K562 (cell line): ENCODE results near the gene CC2D1A. TPM values are rescaled to one million over a fixed set of nuclear protein-coding genes. Genes with fewer than 3 reads are reported as not detected.
A peak's percentile ranks its signal among the peaks of the same experiment; 100 is the strongest.

Source experiments
- ATAC-seq: fragments of 200-7000 bp; cut with Tn5 transposase; 3 replicates; pipeline ENCODE4 v1.9.1; 2020; ENCODE audit warnings: moderate library complexity
- BruUV-seq: library from RNA; stranded (reverse); fragments of 400-500 nt; replicated peaks from 2 replicates; lab custom pipeline; 2021; lab: Mats Ljungman, UMichigan
- CTCF ChIA-PET: fragments of 300-600 bp; formaldehyde crosslinking; extraction: SDS; loops from one replicate; lab custom pipeline; 2021; ENCODE audit warnings: low intra/inter-chr PET ratio; lab: Yijun Ruan, JAX
- POLR2A ChIA-PET: fragments of 300-600, 350-650 bp; sonication (Branson Sonifier 250); formaldehyde crosslinking; extraction: SDS; loops from one replicate; lab custom pipeline; 2021; ENCODE audit warnings: antibody characterized with exemption, inconsistent platforms; lab: Yijun Ruan, JAX
- DNase-seq, 4 experiments: peaks; one replicate each; pipeline versions ENCODE4 v3.0.0 to v3.0.0-alpha.2; 2011 to 2018; ENCODE audit warnings: low spot score in 3 of 4, mixed read lengths in 3 of 4; ENCODE audit errors: extremely low read depth in 1 of 4
- FAIRE-seq: peaks from 2 replicates; lab custom pipeline; 2011; peaks lifted over from hg19 to GRCh38; lab: Jason Lieb, UNC
- H2AFZ ChIP-seq: 2 replicates; pipeline ENCODE4 v1.6.0; 2011; ENCODE audit warnings: low read depth, low read length, control low read depth, inconsistent platforms
- H3K27ac ChIP-seq: fragments of 200-600 bp; 3 replicates; pipeline ENCODE4 v1.8.0; 2011; ENCODE audit warnings: low read depth, mild to moderate bottlenecking, control low read depth, inconsistent platforms, low read length, moderate library complexity, mixed read lengths; ENCODE audit errors: extremely low read depth
- H3K27me3 ChIP-seq, 2 experiments: fragments of 300-600 bp in 1 of 2; 2 replicates in 1 of 2; 3 replicates in 1 of 2; pipeline versions ENCODE4 v1.6.0 to v1.8.0; 2011; ENCODE audit warnings: inconsistent platforms in 2 of 2, low read length in 2 of 2, mild to moderate bottlenecking in 1 of 2, mixed read lengths in 1 of 2, moderate library complexity in 1 of 2; ENCODE audit not compliant: control insufficient read depth in 2 of 2, insufficient read depth in 2 of 2
- H3K36me3 ChIP-seq: fragments of 300-600 bp; 3 replicates; pipeline ENCODE4 v1.8.0; 2011; ENCODE audit warnings: mild to moderate bottlenecking, low read length, inconsistent platforms; ENCODE audit not compliant: control insufficient read depth, insufficient read depth
- H3K4me1 ChIP-seq, 2 experiments: fragments of 200-600 bp in 1 of 2; replicated peaks in 1 of 2; 2 replicates in 1 of 2; 3 replicates in 1 of 2; pipeline versions ENCODE4 v1.5.1 to v1.8.0; 2011; ENCODE audit warnings: inconsistent platforms in 2 of 2, low read length in 2 of 2, mild to moderate bottlenecking in 1 of 2, mixed read lengths in 1 of 2, moderate library complexity in 1 of 2; ENCODE audit not compliant: control insufficient read depth in 2 of 2, insufficient read depth in 2 of 2
- H3K4me2 ChIP-seq: 2 replicates; pipeline ENCODE4 v1.6.1; 2011; ENCODE audit warnings: low read length, control low read depth, inconsistent platforms, mixed read lengths; ENCODE audit not compliant: insufficient read depth
- H3K4me3 ChIP-seq: fragments of 200-600 bp; sonication (generic), shearing (Covaris generic); 2 replicates; pipeline ENCODE4 v1.5.1; 2016; ENCODE audit warnings: control low read depth, inconsistent platforms
- H3K79me2 ChIP-seq: fragments of 200-600 bp; 3 replicates; pipeline ENCODE4 v1.8.0; 2011; ENCODE audit warnings: low read length, inconsistent platforms; ENCODE audit not compliant: control insufficient read depth, insufficient read depth
- H3K9ac ChIP-seq, 2 experiments: 2 replicates each; pipeline versions ENCODE4 v1.6.0 to v1.6.1; 2011; ENCODE audit warnings: low read depth in 2 of 2, low read length in 2 of 2, control low read depth in 1 of 2, inconsistent platforms in 1 of 2, mild to moderate bottlenecking in 1 of 2, mixed read lengths in 1 of 2; ENCODE audit not compliant: insufficient read depth in 1 of 2
- H3K9me1 ChIP-seq: one replicate; pipeline ENCODE4 v1.6.0; 2011; ENCODE audit warnings: inconsistent platforms, mild to moderate bottlenecking, low read length, moderate library complexity; ENCODE audit not compliant: control insufficient read depth, insufficient read depth
- H3K9me3 ChIP-seq: replicated peaks from 2 replicates; pipeline ENCODE4 v1.5.1; 2011; ENCODE audit warnings: low read depth, low read length, inconsistent platforms; ENCODE audit not compliant: control insufficient read depth, insufficient read depth
- H4K20me1 ChIP-seq: replicated peaks from 2 replicates; pipeline ENCODE4 v1.6.1; 2011; ENCODE audit warnings: low read length, inconsistent platforms, mixed read lengths; ENCODE audit not compliant: control insufficient read depth, insufficient read depth
- NFE2 ChIP-seq: IDR thresholded peaks from 2 replicates; pipeline ENCODE4 v1.6.1; 2014; ENCODE audit warnings: antibody characterized with exemption, low read depth
- PHF8 ChIP-seq: fragments of 200-600 bp; sonication (generic); IDR thresholded peaks from 2 replicates; pipeline ENCODE4 v1.6.1; 2012; ENCODE audit warnings: mixed run types, mild to moderate bottlenecking, inconsistent platforms, low read length, moderate library complexity, borderline replicate concordance
- YY1 ChIP-seq, 3 experiments: IDR thresholded peaks; 2 replicates each; pipeline ENCODE4 v1.6.1; 2011; ENCODE audit warnings: low read length in 2 of 3, mild to moderate bottlenecking in 2 of 3, moderate library complexity in 2 of 3, borderline replicate concordance in 1 of 3, control low read depth in 1 of 3, low read depth in 1 of 3; ENCODE audit not compliant: insufficient read depth in 3 of 3, insufficient replicate concordance in 2 of 3, control insufficient read depth in 1 of 3, insufficient read length in 1 of 3; ENCODE audit errors: extremely low read depth in 1 of 3
- WGBS: fragments of 100-300 bp; shearing (Covaris generic); methylation state at CpG from one replicate; pipeline ENCODE4 v1.1.6; 2016; ENCODE audit warnings: low coverage, mixed read lengths; ENCODE audit not compliant: insufficient coverage; ENCODE audit errors: missing lambda C conversion rate; 5-methylcytosine and 5-hydroxymethylcytosine counted together
- in situ Hi-C: fragments of 300-500 bp; cut with MboI; formaldehyde crosslinking; loops from 4 replicates; pipeline ENCODE4 v1.15.0; 2018; ENCODE audit warnings: inconsistent platforms, mixed read lengths
- intact Hi-C: fragments of 100-400 bp; cut with micrococcal nuclease; formaldehyde crosslinking; loops from 2 replicates; pipeline ENCODE4 v1.14.2; 2022
- polyA plus RNA-seq, 8 experiments: library from polyadenylated mRNA; depleted of rRNA in 4 of 8; stranded (reverse) in 5 of 8; unstranded in 3 of 8; fragments of >200 nt; fragmentation: Nextera tagmentation in 2 of 8; fragmentation: Illumina TruSeq in 1 of 8; extraction: Ambion mirVana in 2 of 8; extraction: Trizol in 1 of 8; gene quantifications; 2 replicates each; pipeline versions ENCODE4 v1.2.1 to v1.2.3, GENCODE V29; 2011 to 2014; ENCODE audit warnings: inconsistent platforms in 1 of 8, missing spikeins in 1 of 8
- total RNA-seq, 7 experiments: library from RNA; depleted of rRNA in 6 of 7; stranded (reverse); fragments of >200 nt in 6 of 7; fragmentation: Illumina TruSeq in 2 of 7; extraction: Trizol in 2 of 7; gene quantifications; 2 replicates each; pipeline versions ENCODE4 v1.2.1 to v1.2.3, GENCODE V29; 2011 to 2021; ENCODE audit warnings: low replicate concordance in 1 of 7
- TF ChIP-seq, protein P1 (sequence below), 2 experiments: IDR thresholded peaks; 2 replicates each; pipeline ENCODE4 v1.6.1; 2011; ENCODE audit warnings: borderline replicate concordance in 1 of 2, control low read depth in 1 of 2, low read depth in 1 of 2, low read length in 1 of 2, mild to moderate bottlenecking in 1 of 2, mixed read lengths in 1 of 2, moderate library complexity in 1 of 2; ENCODE audit not compliant: insufficient read depth in 1 of 2, insufficient read length in 1 of 2, poor library complexity in 1 of 2, severe bottlenecking in 1 of 2; ENCODE audit errors: extremely low read depth in 1 of 2
- TF ChIP-seq, protein P2 (sequence below), 3 experiments: fragments of 200-800 bp in 1 of 3; sonication (Bioruptor generic) in 1 of 3; sonication (generic) in 1 of 3; formaldehyde crosslinking in 1 of 3; IDR thresholded peaks; 2 replicates each; pipeline versions ENCODE4 v1.6.1 to v1.8.0; 2016 to 2022; ENCODE audit warnings: mild to moderate bottlenecking in 2 of 3, missing compliant biosample characterization in 2 of 3, missing genetic modification characterization in 2 of 3, missing genetic modification reagents in 1 of 3

The CC2D1A gene
- total and polyA plus RNA-seq, 9 of the 15 experiments (the other 6 are each of a cell fraction or from before 2014, with no cell fraction given), result 0.32 to 31.0 (median 12.9) TPM

DNA sequence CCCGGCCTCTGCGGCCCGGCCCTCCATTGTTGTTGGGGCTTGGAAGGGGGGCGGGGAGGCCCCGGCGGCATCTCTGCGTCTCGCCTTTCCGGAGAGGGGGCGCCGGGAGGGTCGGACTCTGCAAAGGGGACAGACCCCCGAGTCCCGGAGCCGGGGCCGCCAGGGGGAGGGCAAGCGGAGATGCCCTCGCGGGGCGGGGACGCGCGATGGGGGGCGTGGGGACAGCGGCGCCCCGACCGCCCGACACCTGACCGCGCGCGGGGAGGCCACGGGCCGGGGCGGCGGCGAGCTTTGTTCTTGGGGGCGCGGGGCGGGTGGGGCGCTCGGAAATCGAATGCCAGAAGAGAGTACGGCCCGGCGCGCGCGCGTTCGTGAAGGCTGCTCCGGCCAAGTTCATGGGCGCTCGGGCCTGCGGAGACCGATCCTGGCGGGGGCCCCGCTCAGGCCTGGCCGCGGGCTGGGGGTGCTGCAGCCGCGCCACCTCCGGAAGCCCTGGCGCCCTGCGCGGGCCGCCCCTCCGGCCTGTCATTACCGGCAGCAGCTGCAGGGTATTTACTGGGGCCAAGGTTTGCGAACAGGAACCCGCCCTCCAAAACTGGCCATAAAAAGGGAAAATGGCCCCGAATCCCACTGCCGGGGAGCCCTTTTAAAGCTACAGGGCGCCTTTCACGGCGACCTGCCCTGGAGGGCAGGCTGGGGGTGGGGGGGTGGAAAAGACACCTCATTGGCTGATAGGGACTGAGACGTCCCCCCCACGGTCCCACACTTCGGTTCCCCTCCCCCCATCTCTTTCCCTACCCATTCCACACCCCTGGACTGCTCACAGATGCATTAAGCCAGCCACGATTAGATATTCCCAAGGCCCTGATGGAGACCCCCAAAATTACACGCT lies 40.2 kb upstream of the CC2D1A start:
- CTCF ChIA-PET, result no interaction called here
- peaks cover 6 to 31% of the 10 kb centered on the region in 2 experiments; a peak in 3 of 5 replicates for H3K4me1 ChIP-seq
- no TSS peak for BruUV-seq
- TF ChIP-seq PHF8, result peak; percentile 25; the same call in 1 of the 2 replicates
- no peak for TF ChIP-seq NFE2
- TF ChIP-seq, protein P1, sequence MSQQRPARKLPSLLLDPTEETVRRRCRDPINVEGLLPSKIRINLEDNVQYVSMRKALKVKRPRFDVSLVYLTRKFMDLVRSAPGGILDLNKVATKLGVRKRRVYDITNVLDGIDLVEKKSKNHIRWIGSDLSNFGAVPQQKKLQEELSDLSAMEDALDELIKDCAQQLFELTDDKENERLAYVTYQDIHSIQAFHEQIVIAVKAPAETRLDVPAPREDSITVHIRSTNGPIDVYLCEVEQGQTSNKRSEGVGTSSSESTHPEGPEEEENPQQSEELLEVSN (IDR thresholded peaks at IDR 0.05; ENCODE audit: borderline replicate concordance in 1 of 2, extremely low read depth in 1 of 2, insufficient read depth in 1 of 2, insufficient read length in 1 of 2, low read depth in 1 of 2, low read length in 1 of 2, poor library complexity in 1 of 2, severe bottlenecking in 1 of 2), result peak in 1 of 2 experiments; percentile 4
- TF ChIP-seq YY1 (IDR thresholded peaks at IDR 0.05; ENCODE audit: borderline replicate concordance in 1 of 3, control insufficient read depth in 1 of 3, extremely low read depth in 1 of 3, insufficient read depth in 3 of 3, insufficient read length in 1 of 3, insufficient replicate concordance in 2 of 3, low read depth in 1 of 3, low read length in 2 of 3), result peak in 1 of 3 experiments; percentile 19
- TF ChIP-seq, protein P2, sequence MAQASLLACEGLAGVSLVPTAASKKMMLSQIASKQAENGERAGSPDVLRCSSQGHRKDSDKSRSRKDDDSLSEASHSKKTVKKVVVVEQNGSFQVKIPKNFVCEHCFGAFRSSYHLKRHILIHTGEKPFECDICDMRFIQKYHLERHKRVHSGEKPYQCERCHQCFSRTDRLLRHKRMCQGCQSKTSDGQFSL (CRISPR knock-in tag; IDR thresholded peaks at IDR 0.05), result 0 out of 2 replicates have a peak, but pooled peaks have one; percentile 45
- TF ChIP-seq, protein P2 (tag; IDR thresholded peaks at IDR 0.05), result no peak
- peak overlapping the region; percentile 25; the same call in 1 of the 2 replicates for H3K4me3 ChIP-seq
- DNase-seq (peak in 1 of 4 experiments; percentile 38), FAIRE-seq (no peak), ATAC-seq (no peak)
- intact Hi-C loops, result no loop called here
- H3K27me3 ChIP-seq, result peaks cover 14 to 25% of the 10 kb centered on the region in 2 experiments; a peak in 4 of 5 replicates
- no peak overlapping the region for H3K27ac ChIP-seq
- H3K9ac ChIP-seq, result peak overlapping the region in 1 of 2 experiments; percentile 42; a peak in 2 of 4 replicates
- POLR2A ChIA-PET, result interaction anchor here (0.6 to 0.7 kb wide), 2 partner anchors 153 to 221 kb away, joined by 3 read pairs; no protein-coding TSS in a partner anchor
- H3K4me2 ChIP-seq, result no peak overlapping the region
- WGBS, result 17% methylated on average over 28 of the region's 82 CpGs
- no peaks in the 10 kb centered on the region; the same call in 1 of the 2 replicates for H3K9me3 ChIP-seq
- in situ Hi-C loops, result no loop called here
- no peaks in the 10 kb centered on the region for H3K79me2 ChIP-seq
- H3K9me1 ChIP-seq, result no peaks in the 10 kb centered on the region
- H3K36me3 ChIP-seq, result no peaks in the 10 kb centered on the region
- peaks cover 5% of the 10 kb centered on the region; the same call in 1 of the 2 replicates for H4K20me1 ChIP-seq
- H2AFZ ChIP-seq, result no peak overlapping the region
